Fibroblast of skin of abdomen (primary cell): Measurements from ENCODE around the gene PTH.
A peak's percentile ranks its signal among the peaks of the same experiment; 100 is the strongest.

Source experiments
- DNase-seq: peaks from one replicate; pipeline ENCODE4 v3.0.0-alpha.2; 2013

The PTH gene

GRCh38 chr11:13448876-13449275, 46.9 kb downstream of the PTH start:
- DNase-seq, result peak; percentile 43

- peak; percentile 55 for DNase-seq
These were observed 49.4 kb downstream of the PTH start for GRCh38 chr11:13446444-13446843.

GRCh38 chr11:13445588-13445987, 50.2 kb downstream of the PTH start:
- no peak for DNase-seq
